ENCODE data around the gene ACTL6B. TPM values are rescaled to one million over a fixed set of nuclear protein-coding genes. Genes with fewer than 3 reads are reported as not detected.
A peak's percentile ranks its signal among the peaks of the same experiment; 100 is the strongest.

The ACTL6B gene
- total and polyA plus RNA-seq, 9 of the 15 experiments (the other 6 are each of a cell fraction or from before 2014, with no cell fraction given), result not detected

DNA sequence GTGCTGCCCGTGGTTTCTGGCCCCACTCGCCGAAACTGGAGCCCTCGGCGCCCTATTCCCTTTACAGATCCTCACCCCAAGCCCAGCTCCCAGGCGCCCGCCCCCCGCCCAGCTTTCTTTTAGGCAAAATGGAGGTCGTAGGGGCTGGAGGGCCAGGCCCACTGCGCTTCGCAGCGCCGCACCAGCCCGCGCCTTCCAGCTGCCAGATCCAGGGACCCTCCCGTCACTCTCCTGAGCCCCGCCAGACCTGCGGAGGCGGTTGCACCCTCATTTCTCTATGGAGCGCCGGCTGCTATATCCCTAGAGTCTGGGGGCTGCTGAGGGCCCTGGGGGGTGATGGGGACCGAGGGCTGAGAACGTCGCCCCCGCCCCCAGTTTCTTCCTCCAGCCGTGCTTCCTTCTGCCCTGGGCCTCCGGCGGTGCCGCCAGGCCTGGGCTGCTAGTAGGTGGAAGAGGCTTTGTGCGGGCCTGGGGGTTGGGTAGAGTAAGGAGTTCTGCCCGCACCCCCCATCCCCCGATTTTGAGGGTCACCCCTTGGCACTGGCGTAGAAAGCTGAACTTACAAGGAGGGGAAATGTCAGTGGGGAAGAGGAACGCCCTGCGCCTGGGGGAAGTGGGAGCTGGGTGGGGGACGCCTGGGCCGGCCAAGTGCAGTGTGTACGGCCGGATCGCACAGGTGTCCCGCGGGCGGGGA is 18.3 kb upstream of the ACTL6B start (continued):
- TF ChIP-seq TBL1XR1 (IDR thresholded peaks at IDR 0.05; ENCODE audit: low read length in 2 of 2), result no peak
- TF ChIP-seq, protein P1, sequence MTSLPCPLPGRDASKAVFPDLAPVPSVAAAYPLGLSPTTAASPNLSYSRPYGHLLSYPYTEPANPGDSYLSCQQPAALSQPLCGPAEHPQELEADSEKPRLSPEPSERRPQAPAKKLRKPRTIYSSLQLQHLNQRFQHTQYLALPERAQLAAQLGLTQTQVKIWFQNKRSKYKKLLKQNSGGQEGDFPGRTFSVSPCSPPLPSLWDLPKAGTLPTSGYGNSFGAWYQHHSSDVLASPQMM (CRISPR knock-in tag; IDR thresholded peaks at IDR 0.05), result no peak
- TF ChIP-seq ZNF384 (IDR thresholded peaks at IDR 0.05; ENCODE audit: low read depth, low read length), result no peak
- TF ChIP-seq C11orf30 (IDR thresholded peaks at IDR 0.05; ENCODE audit: low read depth), result no peak
- TF ChIP-seq NONO (IDR thresholded peaks at IDR 0.05; ENCODE audit: low read depth in 2 of 2, low read length in 1 of 2), result no peak
- TF ChIP-seq POLR2A (conservative IDR thresholded peaks at IDR 0.05), result no peak; the same call in 1 of the 2 replicates
- no peak for TF ChIP-seq FOXJ2 (tag; IDR thresholded peaks at IDR 0.05)
- no peak for TF ChIP-seq CHD4 (IDR thresholded peaks at IDR 0.05; ENCODE audit: insufficient read depth, insufficient replicate concordance, low read depth, low read length, poor library complexity, severe bottlenecking)
- TF ChIP-seq, protein P2, sequence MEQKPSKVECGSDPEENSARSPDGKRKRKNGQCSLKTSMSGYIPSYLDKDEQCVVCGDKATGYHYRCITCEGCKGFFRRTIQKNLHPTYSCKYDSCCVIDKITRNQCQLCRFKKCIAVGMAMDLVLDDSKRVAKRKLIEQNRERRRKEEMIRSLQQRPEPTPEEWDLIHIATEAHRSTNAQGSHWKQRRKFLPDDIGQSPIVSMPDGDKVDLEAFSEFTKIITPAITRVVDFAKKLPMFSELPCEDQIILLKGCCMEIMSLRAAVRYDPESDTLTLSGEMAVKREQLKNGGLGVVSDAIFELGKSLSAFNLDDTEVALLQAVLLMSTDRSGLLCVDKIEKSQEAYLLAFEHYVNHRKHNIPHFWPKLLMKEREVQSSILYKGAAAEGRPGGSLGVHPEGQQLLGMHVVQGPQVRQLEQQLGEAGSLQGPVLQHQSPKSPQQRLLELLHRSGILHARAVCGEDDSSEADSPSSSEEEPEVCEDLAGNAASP (IDR thresholded peaks at IDR 0.05), result no peak
- 0 out of 2 replicates have a peak, but pooled peaks have one; percentile 20 for TF ChIP-seq SPI1 (IDR thresholded peaks at IDR 0.05; ENCODE audit: borderline replicate concordance, low read depth, low read length)
- TF ChIP-seq, protein P3, sequence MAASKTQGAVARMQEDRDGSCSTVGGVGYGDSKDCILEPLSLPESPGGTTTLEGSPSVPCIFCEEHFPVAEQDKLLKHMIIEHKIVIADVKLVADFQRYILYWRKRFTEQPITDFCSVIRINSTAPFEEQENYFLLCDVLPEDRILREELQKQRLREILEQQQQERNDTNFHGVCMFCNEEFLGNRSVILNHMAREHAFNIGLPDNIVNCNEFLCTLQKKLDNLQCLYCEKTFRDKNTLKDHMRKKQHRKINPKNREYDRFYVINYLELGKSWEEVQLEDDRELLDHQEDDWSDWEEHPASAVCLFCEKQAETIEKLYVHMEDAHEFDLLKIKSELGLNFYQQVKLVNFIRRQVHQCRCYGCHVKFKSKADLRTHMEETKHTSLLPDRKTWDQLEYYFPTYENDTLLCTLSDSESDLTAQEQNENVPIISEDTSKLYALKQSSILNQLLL (CRISPR knock-in tag; IDR thresholded peaks at IDR 0.05; ENCODE audit: borderline replicate concordance), result no peak
- TF ChIP-seq, protein P4, sequence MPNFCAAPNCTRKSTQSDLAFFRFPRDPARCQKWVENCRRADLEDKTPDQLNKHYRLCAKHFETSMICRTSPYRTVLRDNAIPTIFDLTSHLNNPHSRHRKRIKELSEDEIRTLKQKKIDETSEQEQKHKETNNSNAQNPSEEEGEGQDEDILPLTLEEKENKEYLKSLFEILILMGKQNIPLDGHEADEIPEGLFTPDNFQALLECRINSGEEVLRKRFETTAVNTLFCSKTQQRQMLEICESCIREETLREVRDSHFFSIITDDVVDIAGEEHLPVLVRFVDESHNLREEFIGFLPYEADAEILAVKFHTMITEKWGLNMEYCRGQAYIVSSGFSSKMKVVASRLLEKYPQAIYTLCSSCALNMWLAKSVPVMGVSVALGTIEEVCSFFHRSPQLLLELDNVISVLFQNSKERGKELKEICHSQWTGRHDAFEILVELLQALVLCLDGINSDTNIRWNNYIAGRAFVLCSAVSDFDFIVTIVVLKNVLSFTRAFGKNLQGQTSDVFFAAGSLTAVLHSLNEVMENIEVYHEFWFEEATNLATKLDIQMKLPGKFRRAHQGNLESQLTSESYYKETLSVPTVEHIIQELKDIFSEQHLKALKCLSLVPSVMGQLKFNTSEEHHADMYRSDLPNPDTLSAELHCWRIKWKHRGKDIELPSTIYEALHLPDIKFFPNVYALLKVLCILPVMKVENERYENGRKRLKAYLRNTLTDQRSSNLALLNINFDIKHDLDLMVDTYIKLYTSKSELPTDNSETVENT (CRISPR knock-in tag; IDR thresholded peaks at IDR 0.05), result 0 out of 2 replicates have a peak, but pooled peaks have one; percentile 12
- no peak for TF ChIP-seq MBD2 (IDR thresholded peaks at IDR 0.05; ENCODE audit: borderline replicate concordance, low read depth)
- 0 out of 4 replicates have a peak, but pooled peaks of 1 of the 2 experiments have one; percentile 1 for TF ChIP-seq SIN3A (IDR thresholded peaks at IDR 0.05; ENCODE audit: borderline replicate concordance in 2 of 2, control insufficient read depth in 1 of 2, low read depth in 2 of 2, low read length in 2 of 2)
- no peak for TF ChIP-seq ARHGAP35 (IDR thresholded peaks at IDR 0.05; ENCODE audit: partially characterized antibody)
- no peak for TF ChIP-seq STAT5A (IDR thresholded peaks at IDR 0.05; ENCODE audit: borderline replicate concordance, low read length)
- no peak for TF ChIP-seq ZNF57 (CRISPR knock-in tag; IDR thresholded peaks at IDR 0.05)
- no peak for TF ChIP-seq BCOR (IDR thresholded peaks at IDR 0.05)
- peak; percentile 22 for TF ChIP-seq SAP30 (IDR thresholded peaks at IDR 0.05; ENCODE audit: borderline replicate concordance, insufficient read depth, low read depth, low read length, poor library complexity, severe bottlenecking)
- TF ChIP-seq CBX3 (IDR thresholded peaks at IDR 0.05; ENCODE audit: borderline replicate concordance in 1 of 2, low read length in 2 of 2), result no peak
- TF ChIP-seq, protein P5, sequence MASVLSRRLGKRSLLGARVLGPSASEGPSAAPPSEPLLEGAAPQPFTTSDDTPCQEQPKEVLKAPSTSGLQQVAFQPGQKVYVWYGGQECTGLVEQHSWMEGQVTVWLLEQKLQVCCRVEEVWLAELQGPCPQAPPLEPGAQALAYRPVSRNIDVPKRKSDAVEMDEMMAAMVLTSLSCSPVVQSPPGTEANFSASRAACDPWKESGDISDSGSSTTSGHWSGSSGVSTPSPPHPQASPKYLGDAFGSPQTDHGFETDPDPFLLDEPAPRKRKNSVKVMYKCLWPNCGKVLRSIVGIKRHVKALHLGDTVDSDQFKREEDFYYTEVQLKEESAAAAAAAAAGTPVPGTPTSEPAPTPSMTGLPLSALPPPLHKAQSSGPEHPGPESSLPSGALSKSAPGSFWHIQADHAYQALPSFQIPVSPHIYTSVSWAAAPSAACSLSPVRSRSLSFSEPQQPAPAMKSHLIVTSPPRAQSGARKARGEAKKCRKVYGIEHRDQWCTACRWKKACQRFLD (CRISPR knock-in tag; IDR thresholded peaks at IDR 0.05), result no peak

Data from K562 (cell line).